Neural cell (in vitro differentiated cells): ENCODE results near the gene DCXR. TPM values are rescaled to one million over a fixed set of nuclear protein-coding genes. Genes with fewer than 3 reads are reported as not detected.

Experiments
- H2AFZ ChIP-seq: fragments of 200-600, 300-800 bp; sonication (generic), shearing (Covaris generic); 2 replicates; pipeline ENCODE4 v1.6.0; 2014; ENCODE audit warnings: low read depth, mild to moderate bottlenecking, antibody characterized with exemption, low read length, moderate library complexity
- H3F3A ChIP-seq: fragments of 200-600 bp; shearing (Covaris generic); 2 replicates; pipeline ENCODE4 v1.6.1; 2016; ENCODE audit warnings: mild to moderate bottlenecking, moderate library complexity, mixed read lengths, antibody characterized with exemption, low read length; ENCODE audit not compliant: insufficient read depth, poor library complexity, severe bottlenecking
- H3K27ac ChIP-seq: fragments of 200-600, 300-800 bp; sonication (generic), shearing (Covaris generic); 2 replicates; pipeline ENCODE4 v1.5.1; 2014; ENCODE audit warnings: mild to moderate bottlenecking, low read length, moderate library complexity
- H3K27me3 ChIP-seq: fragments of 300-800, 200-600 bp; sonication (generic), shearing (Covaris generic); 2 replicates; pipeline ENCODE4 v1.6.0; 2014; ENCODE audit warnings: mild to moderate bottlenecking, low read depth, low read length, moderate library complexity; ENCODE audit not compliant: insufficient read depth
- H3K36me3 ChIP-seq: fragments of 300-800, 200-600 bp; sonication (generic), shearing (Covaris generic); 2 replicates; pipeline ENCODE4 v1.5.1; 2014; ENCODE audit warnings: mild to moderate bottlenecking, antibody characterized with exemption, low read length, moderate library complexity; ENCODE audit not compliant: insufficient read depth
- H3K4me2 ChIP-seq: fragments of 300-800, 200-600 bp; sonication (generic), shearing (Covaris generic); 2 replicates; pipeline ENCODE4 v1.6.0; 2014; ENCODE audit warnings: mild to moderate bottlenecking, low read length
- H3K4me3 ChIP-seq: fragments of 300-800, 200-600 bp; sonication (generic), shearing (Covaris generic); 2 replicates; pipeline ENCODE4 v1.5.1; 2014; ENCODE audit warnings: mild to moderate bottlenecking, low read length, moderate library complexity
- H3K79me2 ChIP-seq: fragments of 200-600 bp; shearing (Covaris generic); replicated peaks from 2 replicates; pipeline ENCODE4 v1.6.0; 2014; ENCODE audit warnings: mild to moderate bottlenecking, low read length, moderate library complexity; ENCODE audit not compliant: insufficient read depth
- H3K9ac ChIP-seq: fragments of 300-800, 200-600 bp; sonication (generic), shearing (Covaris generic); 2 replicates; pipeline ENCODE4 v1.6.1; 2016; ENCODE audit warnings: mild to moderate bottlenecking, low read length, mixed read lengths
- H3K9me2 ChIP-seq: fragments of 200-600 bp; shearing (Covaris generic); 2 replicates; pipeline ENCODE4 v1.6.1; 2016; ENCODE audit warnings: mild to moderate bottlenecking, low read length, mixed read lengths; ENCODE audit not compliant: insufficient read depth
- H3K9me3 ChIP-seq: fragments of 200-600, 300-800 bp; sonication (generic), shearing (Covaris generic); 2 replicates; pipeline ENCODE4 v1.6.1; 2016; ENCODE audit warnings: mild to moderate bottlenecking, mixed run types, low read length, moderate library complexity, mixed read lengths
- H4K20me1 ChIP-seq: fragments of 200-600 bp; shearing (Covaris generic); 2 replicates; pipeline ENCODE4 v1.6.1; 2016; ENCODE audit warnings: mild to moderate bottlenecking, mixed run types; ENCODE audit not compliant: insufficient read depth
- CTCF ChIP-seq: fragments of 450-650 bp; IDR thresholded peaks from 2 replicates; pipeline ENCODE4 v1.5.1; 2014; ENCODE audit warnings: antibody characterized with exemption, mild to moderate bottlenecking, moderate library complexity; ENCODE audit not compliant: poor library complexity, severe bottlenecking
- EP300 ChIP-seq: fragments of 450-650 bp; conservative IDR thresholded peaks from 2 replicates; pipeline ENCODE4 v1.6.1; 2014; ENCODE audit warnings: antibody characterized with exemption, mild to moderate bottlenecking, moderate library complexity; ENCODE audit not compliant: poor library complexity, severe bottlenecking
- EZH2 ChIP-seq: fragments of 200-600, 300-800 bp; shearing (Covaris generic), sonication (generic); IDR thresholded peaks from 2 replicates; pipeline ENCODE4 v1.6.1; 2014; ENCODE audit warnings: antibody characterized with exemption, low read length, borderline replicate concordance, mild to moderate bottlenecking; ENCODE audit not compliant: insufficient read depth, poor library complexity, severe bottlenecking
- MXI1 ChIP-seq: fragments of 450-650 bp; conservative IDR thresholded peaks from 2 replicates; pipeline ENCODE4 v1.6.1; 2014; ENCODE audit warnings: antibody characterized with exemption, mild to moderate bottlenecking; ENCODE audit not compliant: poor library complexity, severe bottlenecking
- POLR2AphosphoS5 ChIP-seq: IDR thresholded peaks from 2 replicates; pipeline ENCODE4 v1.6.1; 2012
- RAD21 ChIP-seq: fragments of 450-650 bp; conservative IDR thresholded peaks from 2 replicates; pipeline ENCODE4 v1.6.1; 2014; ENCODE audit warnings: antibody characterized with exemption, mild to moderate bottlenecking, moderate library complexity
- REST ChIP-seq: IDR thresholded peaks from 2 replicates; pipeline ENCODE4 v1.6.1; 2012; ENCODE audit warnings: borderline replicate concordance
- SMC3 ChIP-seq: fragments of 450-650 bp; conservative IDR thresholded peaks from 2 replicates; pipeline ENCODE4 v1.6.1; 2014; ENCODE audit warnings: antibody characterized with exemption, mild to moderate bottlenecking, moderate library complexity; ENCODE audit not compliant: poor library complexity
- TAF1 ChIP-seq: IDR thresholded peaks from 2 replicates; pipeline ENCODE4 v1.6.1; 2012; ENCODE audit warnings: low read depth
- polyA plus RNA-seq: library from polyadenylated mRNA; depleted of rRNA; stranded (reverse); fragments of >200 nt; gene quantifications from 2 replicates; pipeline ENCODE4 v1.2.3, GENCODE V29; 2014

DCXR gene
- polyA plus RNA-seq, 1 donor from 2014 or later = 129 TPM

GRCh38 chr17:82049521-82049971 is 12.0 kb upstream of the DCXR start:
- no peaks in the 10 kb centered on the region for H3K27me3 ChIP-seq
- peaks cover 10% of the 10 kb centered on the region for H3K79me2 ChIP-seq
- H2AFZ ChIP-seq = no peak overlapping the region
- H3K9ac ChIP-seq = no peak overlapping the region
- TF ChIP-seq TAF1 = no peak
- TF ChIP-seq RAD21 = no peak
- TF ChIP-seq EP300 = no peak
- TF ChIP-seq POLR2AphosphoS5 = no peak
- TF ChIP-seq EZH2 = no peak
- TF ChIP-seq REST = no peak
- TF ChIP-seq MXI1 = no peak
- no peak for TF ChIP-seq CTCF
- TF ChIP-seq SMC3 = no peak
- no peaks in the 10 kb centered on the region for H4K20me1 ChIP-seq
- H3K9me3 ChIP-seq = no peaks in the 10 kb centered on the region
- no peaks in the 10 kb centered on the region for H3F3A ChIP-seq
- H3K36me3 ChIP-seq = no peaks in the 10 kb centered on the region
- H3K4me3 ChIP-seq = no peak overlapping the region
- no peak overlapping the region for H3K4me2 ChIP-seq
- H3K27ac ChIP-seq = no peak overlapping the region
- H3K9me2 ChIP-seq = no peaks in the 10 kb centered on the region

- Histone ChIP-seq H3K9me2 (no peaks in the 10 kb centered on the region), H3K27ac (no peak overlapping the region), H3K27me3 (no peaks in the 10 kb centered on the region), H3K4me3 (no peak overlapping the region), H3K9ac (no peak overlapping the region), H4K20me1 (no peaks in the 10 kb centered on the region), H3K79me2 (peaks cover 10% of the 10 kb centered on the region), H3K9me3 (no peaks in the 10 kb centered on the region), H2AFZ (no peak overlapping the region), H3K36me3 (no peaks in the 10 kb centered on the region), H3K4me2 (no peak overlapping the region), H3F3A (no peaks in the 10 kb centered on the region)
- TF ChIP-seq SMC3 (no peak), REST (no peak), POLR2AphosphoS5 (no peak), MXI1 (no peak), RAD21 (no peak), CTCF (no peak), EZH2 (no peak), EP300 (no peak), TAF1 (no peak)
Observed at GRCh38 chr17:82049106-82049505, 11.6 kb upstream of the DCXR start.
